Progenitor cell of endocrine pancreas (in vitro differentiated cells): Measurements from ENCODE around the gene WBP1. TPM values are rescaled to one million over a fixed set of nuclear protein-coding genes. Genes with fewer than 3 reads are reported as not detected.

Experiments
- DNase-seq: peaks from one replicate; pipeline ENCODE4 v3.0.0; 2021; ENCODE audit warnings: low spot score; ENCODE audit not compliant: unreplicated experiment
- H3K27ac Mint-ChIP-seq: 2 replicates; pipeline ENCODE4 v1.8.0; 2021; ENCODE audit warnings: mild to moderate bottlenecking, moderate library complexity, mixed read lengths
- H3K27me3 Mint-ChIP-seq: 2 replicates; pipeline ENCODE4 v1.8.0; 2021; ENCODE audit warnings: mixed read lengths
- H3K36me3 Mint-ChIP-seq: 2 replicates; pipeline ENCODE4 v1.8.0; 2022; ENCODE audit warnings: mixed read lengths; ENCODE audit not compliant: insufficient read depth
- H3K4me1 Mint-ChIP-seq: 2 replicates; pipeline ENCODE4 v1.8.0; 2021; ENCODE audit warnings: low read depth, mixed read lengths
- H3K4me3 Mint-ChIP-seq: 2 replicates; pipeline ENCODE4 v1.8.0; 2021; ENCODE audit warnings: low read depth, mild to moderate bottlenecking, moderate library complexity, mixed read lengths
- H3K9me3 Mint-ChIP-seq: 2 replicates; pipeline ENCODE4 v1.8.0; 2021; ENCODE audit warnings: low read depth, mixed read lengths
- total RNA-seq: library from RNA; stranded (reverse); gene quantifications from 2 replicates; pipeline ENCODE4 v1.2.1, GENCODE V29; 2021
- TF ChIP-seq, protein P1 (sequence below): fragments of 200-600 bp; sonication (generic); IDR thresholded peaks from one replicate; pipeline ENCODE4 v1.5.0; 2021; ENCODE audit warnings: antibody characterized with exemption, mild to moderate bottlenecking; ENCODE audit not compliant: unreplicated experiment

Gene WBP1
- total RNA-seq, 1 donor from 2014 or later, result 140 TPM

DNA sequence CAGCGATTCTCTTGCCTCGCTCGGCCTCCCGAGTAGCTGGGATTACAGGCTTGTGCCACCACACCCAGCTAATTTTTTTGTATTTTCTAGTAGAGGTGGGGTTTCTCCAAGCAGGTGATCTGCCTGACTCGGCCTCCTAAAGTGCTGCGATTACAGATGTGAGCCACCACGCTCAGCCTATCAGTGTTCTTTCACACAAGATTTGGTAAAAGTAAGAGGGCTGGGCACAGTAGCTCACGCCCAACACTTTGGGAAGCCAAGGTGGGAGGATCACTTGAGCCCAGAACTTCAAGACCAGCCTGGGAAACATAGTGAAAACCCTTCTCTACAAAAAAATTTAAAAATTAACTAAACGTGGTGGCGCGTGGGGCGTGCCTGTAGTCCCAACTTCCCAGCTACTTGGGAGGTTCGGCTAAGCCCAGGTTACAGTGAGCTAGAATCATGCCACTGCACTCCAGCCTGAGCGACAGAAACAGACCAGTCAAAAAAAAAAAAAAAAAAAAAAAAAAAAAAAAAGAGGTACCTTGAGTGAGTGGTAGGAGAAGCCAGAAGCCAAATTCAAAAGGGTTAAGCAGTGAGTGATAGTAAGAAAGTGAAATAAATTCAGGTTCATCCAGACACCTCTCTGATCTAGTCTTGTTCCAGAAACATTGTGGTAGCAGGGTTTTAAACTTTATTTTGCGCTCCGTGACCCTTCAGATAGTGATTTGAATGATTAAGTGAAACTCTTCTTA is 13.3 kb downstream of the WBP1 start:
- peak overlapping the region; percentile 98 for H3K27ac Mint-ChIP-seq
- no peaks in the 10 kb centered on the region for H3K27me3 Mint-ChIP-seq
- H3K4me1 Mint-ChIP-seq, result peaks cover 14% of the 10 kb centered on the region
- peaks cover 5% of the 10 kb centered on the region for H3K36me3 Mint-ChIP-seq
- H3K9me3 Mint-ChIP-seq, result no peaks in the 10 kb centered on the region
- TF ChIP-seq, protein P1, sequence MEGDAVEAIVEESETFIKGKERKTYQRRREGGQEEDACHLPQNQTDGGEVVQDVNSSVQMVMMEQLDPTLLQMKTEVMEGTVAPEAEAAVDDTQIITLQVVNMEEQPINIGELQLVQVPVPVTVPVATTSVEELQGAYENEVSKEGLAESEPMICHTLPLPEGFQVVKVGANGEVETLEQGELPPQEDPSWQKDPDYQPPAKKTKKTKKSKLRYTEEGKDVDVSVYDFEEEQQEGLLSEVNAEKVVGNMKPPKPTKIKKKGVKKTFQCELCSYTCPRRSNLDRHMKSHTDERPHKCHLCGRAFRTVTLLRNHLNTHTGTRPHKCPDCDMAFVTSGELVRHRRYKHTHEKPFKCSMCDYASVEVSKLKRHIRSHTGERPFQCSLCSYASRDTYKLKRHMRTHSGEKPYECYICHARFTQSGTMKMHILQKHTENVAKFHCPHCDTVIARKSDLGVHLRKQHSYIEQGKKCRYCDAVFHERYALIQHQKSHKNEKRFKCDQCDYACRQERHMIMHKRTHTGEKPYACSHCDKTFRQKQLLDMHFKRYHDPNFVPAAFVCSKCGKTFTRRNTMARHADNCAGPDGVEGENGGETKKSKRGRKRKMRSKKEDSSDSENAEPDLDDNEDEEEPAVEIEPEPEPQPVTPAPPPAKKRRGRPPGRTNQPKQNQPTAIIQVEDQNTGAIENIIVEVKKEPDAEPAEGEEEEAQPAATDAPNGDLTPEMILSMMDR, result no peak
- peak overlapping the region; percentile 86 for H3K4me3 Mint-ChIP-seq
- DNase-seq, result no peak

DNA sequence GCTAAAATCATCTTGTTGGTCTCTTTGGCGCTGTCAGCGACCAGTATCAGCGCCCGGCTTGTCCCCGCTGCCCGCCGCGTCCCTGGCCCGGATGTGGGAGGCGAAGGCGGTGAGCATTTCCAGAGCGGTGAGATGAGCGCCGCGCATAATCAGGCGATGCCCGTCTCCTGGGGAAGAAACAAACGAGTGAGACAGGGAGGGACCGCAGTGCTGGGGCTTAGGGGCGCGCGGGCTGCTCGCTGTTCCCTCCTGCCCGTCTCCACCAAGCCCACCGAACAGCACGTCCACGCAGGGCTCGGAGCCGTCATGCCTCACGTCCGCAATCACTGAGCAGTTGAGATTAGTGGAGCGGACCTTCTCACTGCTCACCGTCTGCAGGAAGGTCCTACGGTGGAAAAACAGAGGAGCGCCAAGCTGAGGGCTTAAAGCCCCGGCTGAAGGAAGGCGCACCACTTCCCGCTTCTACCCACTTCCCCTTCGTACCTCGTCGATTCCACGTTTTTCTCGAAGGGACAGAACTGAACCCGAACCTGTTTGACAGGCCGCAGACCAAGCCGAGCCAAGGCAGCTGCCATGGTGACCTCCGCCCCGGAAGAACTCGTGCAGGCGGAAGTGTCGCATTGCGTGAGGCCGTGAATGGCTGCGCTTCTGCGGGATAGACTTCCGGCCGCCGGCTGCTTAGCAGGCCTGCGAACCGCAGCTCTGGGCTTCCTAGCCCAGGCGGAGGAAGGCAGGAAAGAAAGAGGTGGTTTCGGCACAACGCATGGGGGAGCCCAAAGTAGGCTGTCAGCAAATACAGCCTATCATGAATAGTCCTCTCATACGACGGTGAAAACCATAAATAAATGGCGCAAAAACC is 14.1 kb downstream of the WBP1 start, which contains the start of gene MRPL53:
TSS of gene MRPL53 (minus strand) at position 595 of the 859 bp plus-strand sequence. CDS start at position 575, 20 bp downstream.
- TF ChIP-seq, protein P1, result no peak
- Mint-ChIP-seq H3K4me3 (peak within 1 kb of the TSS; percentile 86), H3K36me3 (peaks cover 5% of the 10 kb centered on the region), H3K27me3 (no peaks in the 10 kb centered on the region), H3K4me1 (peaks cover 14% of the 10 kb centered on the region), H3K27ac (peak within 1 kb of the TSS; percentile 98), H3K9me3 (no peaks in the 10 kb centered on the region)
- DNase-seq, result peak; percentile 88

DNA sequence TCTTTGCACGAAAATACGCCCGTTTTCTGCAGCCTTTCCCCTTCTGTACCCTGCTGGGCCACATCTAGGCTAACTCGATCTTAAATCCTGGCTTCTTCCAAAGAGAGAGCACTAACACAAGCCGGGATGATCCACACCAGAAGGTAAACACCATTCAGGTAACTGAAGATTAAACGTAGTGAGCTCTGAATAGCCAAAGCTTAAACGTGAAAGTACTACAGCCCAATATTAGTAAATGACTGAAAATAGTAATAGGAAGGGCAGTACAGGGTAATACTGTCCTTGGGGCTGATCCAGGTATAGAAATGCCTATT is 14.7 kb downstream of the WBP1 start:
- H3K4me3 Mint-ChIP-seq, result peak overlapping the region; percentile 86
- peaks cover 14% of the 10 kb centered on the region for H3K4me1 Mint-ChIP-seq
- DNase-seq, result no peak
- H3K9me3 Mint-ChIP-seq, result no peaks in the 10 kb centered on the region
- TF ChIP-seq, protein P1, result no peak
- H3K36me3 Mint-ChIP-seq, result peaks cover 5% of the 10 kb centered on the region
- no peaks in the 10 kb centered on the region for H3K27me3 Mint-ChIP-seq
- peak overlapping the region; percentile 98 for H3K27ac Mint-ChIP-seq

DNA sequence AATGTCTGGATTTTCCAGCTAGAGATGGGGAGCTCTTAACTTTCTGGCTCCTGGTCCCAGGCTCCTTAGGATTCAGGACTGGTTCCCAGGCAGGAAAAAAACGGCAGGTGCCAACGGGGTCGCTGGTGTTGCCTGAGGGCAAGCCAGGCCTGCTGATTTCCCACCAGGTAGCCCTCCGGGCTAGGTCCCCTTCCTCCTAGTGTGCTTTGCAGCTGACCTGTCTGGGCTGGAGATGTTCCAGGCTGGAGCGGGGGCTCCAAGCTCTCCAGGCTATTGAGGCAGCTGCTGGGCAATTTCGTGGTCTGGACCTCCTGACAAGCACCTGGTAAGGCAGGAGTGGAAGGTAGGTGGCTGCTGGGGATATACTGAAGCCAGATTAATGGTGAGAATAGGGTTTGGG is 16.2 kb downstream of the WBP1 start:
- TF ChIP-seq, protein P1, result no peak
- H3K4me1 Mint-ChIP-seq, result peaks cover 14% of the 10 kb centered on the region
- H3K36me3 Mint-ChIP-seq, result peaks cover 9% of the 10 kb centered on the region
- no peak for DNase-seq
- H3K9me3 Mint-ChIP-seq, result no peaks in the 10 kb centered on the region
- no peaks in the 10 kb centered on the region for H3K27me3 Mint-ChIP-seq
- no peak overlapping the region for H3K27ac Mint-ChIP-seq
- H3K4me3 Mint-ChIP-seq, result no peak overlapping the region

DNA sequence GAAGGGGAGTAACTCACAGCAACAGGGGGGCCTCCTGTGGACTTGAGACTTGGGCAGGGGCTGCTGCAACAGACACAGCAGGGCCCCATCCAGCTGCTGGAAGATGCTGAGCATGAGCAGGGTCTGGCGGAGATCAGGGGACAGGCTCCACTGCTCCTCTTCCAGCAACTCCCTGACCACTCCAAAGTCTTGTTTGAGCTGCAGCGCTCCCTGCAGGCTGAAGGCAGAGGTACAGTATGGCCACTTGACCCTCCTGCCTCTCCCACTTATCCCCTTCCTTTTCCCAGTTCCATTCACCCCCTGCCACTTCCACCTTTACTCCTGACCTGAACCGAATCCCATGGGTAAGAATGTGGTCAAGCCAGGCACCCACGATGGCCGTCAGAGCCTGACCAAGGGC is 16.7 kb downstream of the WBP1 start:
- no peak overlapping the region for H3K27ac Mint-ChIP-seq
- peaks cover 14% of the 10 kb centered on the region for H3K4me1 Mint-ChIP-seq
- H3K36me3 Mint-ChIP-seq, result peaks cover 9% of the 10 kb centered on the region
- H3K27me3 Mint-ChIP-seq, result no peaks in the 10 kb centered on the region
- no peak for DNase-seq
- TF ChIP-seq, protein P1, result peak; percentile 28
- no peak overlapping the region for H3K4me3 Mint-ChIP-seq
- H3K9me3 Mint-ChIP-seq, result no peaks in the 10 kb centered on the region
